IMR-90 (cell line): ENCODE measurements around the gene RASL10A. TPM values are rescaled to one million over a fixed set of nuclear protein-coding genes. Genes with fewer than 3 reads are reported as not detected.

Source experiments
- ATAC-seq: fragments of 200-7000 bp; cut with Tn5 transposase; 2 replicates; pipeline ENCODE4 v1.9.1; 2020; ENCODE audit warnings: low read depth, mild to moderate bottlenecking, moderate library complexity
- BruUV-seq: library from RNA; stranded (reverse); fragments of 400-500 nt; replicated peaks from 2 replicates; lab custom pipeline; 2021; lab: Mats Ljungman, UMichigan
- CTCF ChIA-PET: fragments of 300-600 bp; formaldehyde crosslinking; extraction: SDS; loops from one replicate; lab custom pipeline; 2021; ENCODE audit warnings: antibody characterized with exemption; lab: Yijun Ruan, JAX
- POLR2A ChIA-PET: fragments of 300-600 bp; sonication (Branson Sonifier 250); formaldehyde crosslinking; loops from one replicate; lab custom pipeline; 2022; ENCODE audit warnings: antibody characterized with exemption; ENCODE audit not compliant: unreplicated experiment; lab: Charles Lee
- DNase-seq: peaks from one replicate; pipeline ENCODE4 v3.0.0; 2013
- H2AFZ ChIP-seq: replicated peaks from 2 replicates; pipeline ENCODE3; 2013; ENCODE audit warnings: low read length, mild to moderate bottlenecking; ENCODE audit not compliant: poor library complexity
- H2AK5ac ChIP-seq: 2 replicates; pipeline ENCODE4 v1.6.1; 2013; ENCODE audit warnings: low read depth, low read length, inconsistent platforms
- H2AK9ac ChIP-seq: replicated peaks from 2 replicates; pipeline ENCODE3; 2013; ENCODE audit warnings: mild to moderate bottlenecking, low read depth, low read length, moderate library complexity; ENCODE audit not compliant: poor library complexity
- H2BK120ac ChIP-seq: 2 replicates; pipeline ENCODE4 v1.6.1; 2013; ENCODE audit warnings: low read depth, low read length, inconsistent platforms
- H2BK15ac ChIP-seq: 3 replicates; pipeline ENCODE4 v1.6.1; 2013; ENCODE audit warnings: low read depth, low read length, inconsistent platforms
- H2BK20ac ChIP-seq: 2 replicates; pipeline ENCODE4 v1.6.1; 2013; ENCODE audit warnings: low read depth, mild to moderate bottlenecking, inconsistent platforms, low read length, moderate library complexity
- H2BK5ac ChIP-seq: 2 replicates; pipeline ENCODE4 v1.6.1; 2013; ENCODE audit warnings: mild to moderate bottlenecking, low read depth, low read length, inconsistent platforms; ENCODE audit not compliant: poor library complexity, severe bottlenecking
- H3K14ac ChIP-seq: replicated peaks from 2 replicates; pipeline ENCODE4 v1.6.1; 2013; ENCODE audit warnings: low read depth, low read length, inconsistent platforms
- H3K18ac ChIP-seq: 2 replicates; pipeline ENCODE4 v1.6.1; 2013; ENCODE audit warnings: low read depth, low read length, control low read depth
- H3K23ac ChIP-seq: 2 replicates; pipeline ENCODE4 v1.6.1; 2013; ENCODE audit warnings: low read depth, low read length, inconsistent platforms
- H3K27ac ChIP-seq: 2 replicates; pipeline ENCODE4 v1.5.1; 2013; ENCODE audit warnings: mild to moderate bottlenecking, control low read depth, low read length; ENCODE audit not compliant: insufficient read depth
- H3K27me3 ChIP-seq: 2 replicates; pipeline ENCODE4 v1.6.1; 2013; ENCODE audit warnings: low read length; ENCODE audit not compliant: control insufficient read depth, insufficient read depth
- H3K36me3 ChIP-seq: 2 replicates; pipeline ENCODE4 v1.6.1; 2013; ENCODE audit warnings: low read length, mixed read lengths; ENCODE audit not compliant: control insufficient read depth, insufficient read depth
- H3K4ac ChIP-seq: 2 replicates; pipeline ENCODE4 v1.6.1; 2013; ENCODE audit warnings: low read depth, low read length, inconsistent platforms
- H3K4me1 ChIP-seq: 2 replicates; pipeline ENCODE4 v1.6.1; 2013; ENCODE audit warnings: low read length, mixed read lengths; ENCODE audit not compliant: control insufficient read depth, insufficient read depth
- H3K4me2 ChIP-seq: 2 replicates; pipeline ENCODE4 v1.6.1; 2013; ENCODE audit warnings: low read depth, mild to moderate bottlenecking, control low read depth, low read length, moderate library complexity
- H3K4me3 ChIP-seq: 2 replicates; pipeline ENCODE4 v1.5.1; 2013; ENCODE audit warnings: low read depth, mild to moderate bottlenecking, control low read depth, low read length, moderate library complexity; ENCODE audit not compliant: insufficient read depth
- H3K56ac ChIP-seq: 2 replicates; pipeline ENCODE4 v1.6.1; 2013; ENCODE audit warnings: low read length, inconsistent platforms; ENCODE audit not compliant: insufficient read depth; ENCODE audit errors: extremely low read depth
- H3K79me1 ChIP-seq, 2 experiments: 2 replicates each; pipeline ENCODE4 v1.6.1; 2013; ENCODE audit warnings: low read length in 2 of 2, inconsistent platforms in 1 of 2, low read depth in 1 of 2
- H3K9ac ChIP-seq: 2 replicates; pipeline ENCODE4 v1.6.1; 2013; ENCODE audit warnings: low read depth, low read length, control low read depth
- H3K9me1 ChIP-seq: 2 replicates; pipeline ENCODE4 v1.6.1; 2013; ENCODE audit warnings: low read length, inconsistent platforms; ENCODE audit not compliant: insufficient read depth
- H3K9me3 ChIP-seq: 2 replicates; pipeline ENCODE4 v1.6.1; 2013; ENCODE audit warnings: low read length; ENCODE audit not compliant: control insufficient read depth, insufficient read depth
- H4K20me1 ChIP-seq: 2 replicates; pipeline ENCODE4 v1.6.1; 2013; ENCODE audit warnings: low read length, inconsistent platforms; ENCODE audit not compliant: insufficient read depth
- H4K5ac ChIP-seq: 2 replicates; pipeline ENCODE4 v1.6.1; 2013; ENCODE audit warnings: mild to moderate bottlenecking, low read depth, low read length, control low read depth
- H4K8ac ChIP-seq, 2 experiments: 2 replicates each; pipeline ENCODE4 v1.6.1; 2013; ENCODE audit warnings: low read depth in 2 of 2, low read length in 2 of 2, control low read depth in 1 of 2, inconsistent platforms in 1 of 2
- H4K91ac ChIP-seq: 2 replicates; pipeline ENCODE4 v1.6.1; 2013; ENCODE audit warnings: low read depth, low read length, inconsistent platforms; ENCODE audit not compliant: insufficient read depth
- CEBPB ChIP-seq: IDR thresholded peaks from 2 replicates; pipeline ENCODE4 v1.6.1; 2012; ENCODE audit warnings: low read depth, low read length, improper control_type of control experiment
- MXI1 ChIP-seq: IDR thresholded peaks from 2 replicates; pipeline ENCODE4 v1.6.1; 2012; ENCODE audit warnings: low read depth, mild to moderate bottlenecking, low read length, moderate library complexity, borderline replicate concordance
- WGBS, 2 experiments: methylation state at CpG; one replicate each; pipeline versions ENCODE4 v1.1.5 to v1.1.7; 2013; ENCODE audit warnings: missing lambda C conversion rate in 2 of 2; ENCODE audit not compliant: insufficient read length in 1 of 2; ENCODE audit errors: extremely low coverage in 2 of 2; 5-methylcytosine and 5-hydroxymethylcytosine counted together
- dilution Hi-C: fragments of 300-500 bp; cut with HindIII; formaldehyde crosslinking; loops from one replicate; pipeline ENCODE4 v1.14.3; 2018; ENCODE audit warnings: low sequenced_read_pairs; ENCODE audit not compliant: unreplicated experiment
- in situ Hi-C: fragments of 300-500 bp; cut with MboI; formaldehyde crosslinking; loops from 3 replicates; pipeline ENCODE4 v1.14.3; 2019; ENCODE audit warnings: low sequenced_read_pairs, inconsistent platforms, mixed read lengths
- intact Hi-C: fragments of 100-400 bp; cut with micrococcal nuclease; formaldehyde crosslinking; loops from 2 replicates; pipeline ENCODE4 v1.10.0; 2022
- polyA plus RNA-seq, 3 experiments: library from polyadenylated mRNA; depleted of rRNA; stranded (reverse); fragments of >200 nt; gene quantifications; 2 replicates each; pipeline ENCODE4 v1.2.3, GENCODE V29; 2012; ENCODE audit warnings: low replicate concordance in 1 of 3
- total RNA-seq: library from RNA; depleted of rRNA; stranded (reverse); fragments of >200 nt; gene quantifications from 2 replicates; pipeline ENCODE4 v1.2.3, GENCODE V29; 2012

The RASL10A gene
- total and polyA plus RNA-seq, 2 of the 4 experiments (the other 2 are of a cell fraction) = 0.26 TPM; not detected in 1

DNA sequence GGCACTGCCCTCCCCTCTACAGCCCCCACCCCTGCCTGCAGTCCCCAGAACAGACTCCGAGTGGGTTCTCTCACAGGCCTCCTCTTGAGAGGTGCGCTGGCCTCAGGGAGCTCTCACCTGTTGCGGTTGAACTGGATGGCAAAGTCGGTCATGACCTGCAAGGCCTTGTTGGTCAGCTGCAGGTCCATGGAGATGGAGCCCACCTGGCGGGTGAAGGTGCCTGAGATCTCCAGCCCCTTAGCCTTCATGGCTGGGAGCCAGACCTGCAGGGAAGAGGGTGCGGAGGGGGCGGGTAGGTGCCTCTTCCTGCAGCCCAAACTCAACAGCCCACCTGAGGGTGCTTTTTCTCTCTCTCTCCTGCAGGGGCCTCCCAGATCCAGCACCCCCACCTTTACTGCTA is 18.7 kb upstream of the RASL10A start:
- H2AK5ac ChIP-seq = no peak overlapping the region
- H4K91ac ChIP-seq = no peak overlapping the region
- no peaks in the 10 kb centered on the region for H3K27me3 ChIP-seq
- no peak overlapping the region for H2BK5ac ChIP-seq
- no peak overlapping the region for H2BK15ac ChIP-seq
- no peaks in the 10 kb centered on the region; the same call in none of the 2 replicates for H4K20me1 ChIP-seq
- H2BK120ac ChIP-seq = no peak overlapping the region
- no peak overlapping the region for H3K56ac ChIP-seq
- H3K36me3 ChIP-seq = peaks cover 47% of the 10 kb centered on the region
- no peak overlapping the region for H3K4me3 ChIP-seq
- CTCF ChIA-PET = no interaction called here
- H3K27ac ChIP-seq = no peak overlapping the region
- H3K79me1 ChIP-seq = peaks cover 0 to 3% of the 10 kb centered on the region in 2 experiments; a peak in 1 of 4 replicates
- in situ Hi-C loops (no loop called here), dilution Hi-C loops (no loop called here), intact Hi-C loops (no loop called here)
- H3K14ac ChIP-seq = no peak overlapping the region
- H3K4ac ChIP-seq = no peak overlapping the region
- no peak overlapping the region for H4K8ac ChIP-seq
- DNase-seq (no peak), ATAC-seq (no peak)
- H3K9ac ChIP-seq = no peak overlapping the region
- H3K4me1 ChIP-seq = peaks cover 9% of the 10 kb centered on the region
- H2BK20ac ChIP-seq = no peak overlapping the region
- H2AFZ ChIP-seq = no peak overlapping the region
- H3K9me3 ChIP-seq = no peaks in the 10 kb centered on the region
- H3K9me1 ChIP-seq = peaks cover 5% of the 10 kb centered on the region; the same call in 1 of the 2 replicates
- 96% methylated on average over 4 of the region's 7 CpGs; no CpG with 5 or more reads in 1 of the 2 experiments for WGBS, 2 experiments
- H4K5ac ChIP-seq = no peak overlapping the region
- no peak overlapping the region for H3K4me2 ChIP-seq
- TF ChIP-seq MXI1 = no peak
- no peak for TF ChIP-seq CEBPB
- H3K18ac ChIP-seq = no peak overlapping the region
- H3K23ac ChIP-seq = no peak overlapping the region
- no TSS peak for BruUV-seq
- no peak overlapping the region for H2AK9ac ChIP-seq
- POLR2A ChIA-PET = no interaction called here
